ENCODE data around the gene HSPA8.

The HSPA8 gene

GRCh38 chr11:123047266-123047946 is 14.5 kb downstream of the HSPA8 start:
- no peak for TF ChIP-seq CTCF (IDR thresholded peaks at IDR 0.05; ENCODE audit: borderline replicate concordance, control extremely low read depth, extremely low read depth, insufficient read depth, missing control alignments)
- DNase-seq (ENCODE audit: low spot score) = no peak
- in situ Hi-C loops (cut with MboI; ENCODE audit: low sequenced_read_pairs, unreplicated experiment) = no loop called here

- TF ChIP-seq CTCF (IDR thresholded peaks at IDR 0.05; ENCODE audit: borderline replicate concordance, control extremely low read depth, extremely low read depth, insufficient read depth, missing control alignments) = no peak
- no peak for DNase-seq (ENCODE audit: low spot score)
- in situ Hi-C loops (cut with MboI; ENCODE audit: low sequenced_read_pairs, unreplicated experiment) = no loop called here
Measured at GRCh38 chr11:123046473-123047259, 15.3 kb downstream of the HSPA8 start.

- no peak for DNase-seq (ENCODE audit: low spot score)
- in situ Hi-C loops (cut with MboI; ENCODE audit: low sequenced_read_pairs, unreplicated experiment) = no loop called here
Measured at GRCh38 chr11:123045101-123045500, 16.8 kb downstream of the HSPA8 start.

GRCh38 chr11:123041185-123041584 is 20.8 kb downstream of the HSPA8 start:
- TF ChIP-seq CTCF (IDR thresholded peaks at IDR 0.05; ENCODE audit: borderline replicate concordance, control extremely low read depth, extremely low read depth, insufficient read depth, missing control alignments) = no peak
- no peak for DNase-seq (ENCODE audit: low spot score)
- in situ Hi-C loops (cut with MboI; ENCODE audit: low sequenced_read_pairs, unreplicated experiment) = no loop called here

More at GRCh38 chr11:123045101-123045500, 16.8 kb downstream of the HSPA8 start:
- TF ChIP-seq CTCF (IDR thresholded peaks at IDR 0.05; ENCODE audit: borderline replicate concordance, control extremely low read depth, extremely low read depth, insufficient read depth, missing control alignments) = no peak

- TF ChIP-seq CTCF (IDR thresholded peaks at IDR 0.05; ENCODE audit: borderline replicate concordance, control extremely low read depth, extremely low read depth, insufficient read depth, missing control alignments) = no peak
- no peak for DNase-seq (ENCODE audit: low spot score)
- in situ Hi-C loops (cut with MboI; ENCODE audit: low sequenced_read_pairs, unreplicated experiment) = no loop called here
Measured at GRCh38 chr11:123040111-123040432, 21.9 kb downstream of the HSPA8 start.

GRCh38 chr11:123035831-123036230 is 26.1 kb downstream of the HSPA8 start:
- TF ChIP-seq CTCF (IDR thresholded peaks at IDR 0.05; ENCODE audit: borderline replicate concordance, control extremely low read depth, extremely low read depth, insufficient read depth, missing control alignments) = no peak
- no peak for DNase-seq (ENCODE audit: low spot score)
- in situ Hi-C loops (cut with MboI; ENCODE audit: low sequenced_read_pairs, unreplicated experiment) = no loop called here

All from GM13976 (cell line).